GM18508 (cell line): ENCODE data around the gene MDN1.
"Not testable (repeated sequence)": the region's sequence is repeated elsewhere in the genome, so short reads cannot be mapped to it uniquely, and the experiment has no call there.

ENCODE experiments used
- ATAC-seq: cut with Tn5 transposase; IDR thresholded peaks from one replicate; pipeline ENCODE4 v1.9.1; 2021; ENCODE audit warnings: moderate number of reproducible peaks; ENCODE audit not compliant: insufficient read depth, unreplicated experiment

Gene MDN1

GRCh38 chr6:89817481-89817880, 2.1 kb downstream of the MDN1 start:
- ATAC-seq: no peak

GRCh38 chr6:89813422-89813821, 6.2 kb downstream of the MDN1 start:
- ATAC-seq: not testable (repeated sequence)

- no peak for ATAC-seq
Observed at GRCh38 chr6:89807581-89807980, 12.0 kb downstream of the MDN1 start.

- no peak for ATAC-seq
Observed at GRCh38 chr6:89805814-89806371, 13.7 kb downstream of the MDN1 start.

- ATAC-seq: no peak
Observed at GRCh38 chr6:89803271-89803670, 16.3 kb downstream of the MDN1 start.

- no peak for ATAC-seq
Observed at GRCh38 chr6:89799756-89800155, 19.8 kb downstream of the MDN1 start.

- no peak for ATAC-seq
Observed at GRCh38 chr6:89799096-89799495, 20.5 kb downstream of the MDN1 start.

- no peak for ATAC-seq
Observed at GRCh38 chr6:89797317-89797716, 22.3 kb downstream of the MDN1 start.

- no peak for ATAC-seq
Observed at GRCh38 chr6:89794324-89794723, 25.3 kb downstream of the MDN1 start.

GRCh38 chr6:89793586-89793985, 26.0 kb downstream of the MDN1 start:
- ATAC-seq: no peak

- ATAC-seq: no peak
Observed at GRCh38 chr6:89792881-89793280, 26.7 kb downstream of the MDN1 start.

GRCh38 chr6:89790403-89790802, 29.2 kb downstream of the MDN1 start:
- ATAC-seq: no peak

GRCh38 chr6:89789980-89790379, 29.6 kb downstream of the MDN1 start:
- no peak for ATAC-seq

- no peak for ATAC-seq
Observed at GRCh38 chr6:89787660-89788328, 31.8 kb downstream of the MDN1 start.

GRCh38 chr6:89786970-89787369, 32.6 kb downstream of the MDN1 start:
- no peak for ATAC-seq

- no peak for ATAC-seq
Observed at GRCh38 chr6:89784838-89785237, 34.8 kb downstream of the MDN1 start.

- ATAC-seq: not testable (repeated sequence)
Observed at GRCh38 chr6:89783293-89783692, 36.3 kb downstream of the MDN1 start.

GRCh38 chr6:89782222-89782621, 37.4 kb downstream of the MDN1 start:
- no peak for ATAC-seq

GRCh38 chr6:89781070-89782034, 38.2 kb downstream of the MDN1 start:
- no peak for ATAC-seq

- no peak for ATAC-seq
Observed at GRCh38 chr6:89777455-89777854, 42.1 kb downstream of the MDN1 start.

- ATAC-seq: no peak
Observed at GRCh38 chr6:89776583-89777233, 42.9 kb downstream of the MDN1 start.
